Neural progenitor cell (in vitro differentiated cells): ENCODE measurements around the gene SLCO3A1.

Source experiments
- CTCF ChIP-seq: fragments of 200-600 bp; sonication (generic); IDR thresholded peaks from 2 replicates; pipeline ENCODE4 v1.5.1; 2017; ENCODE audit warnings: antibody characterized with exemption, mild to moderate bottlenecking
- EZH2 ChIP-seq: fragments of 200-600 bp; sonication (generic); IDR thresholded peaks from 2 replicates; pipeline ENCODE4 v1.6.1; 2017; ENCODE audit warnings: antibody characterized with exemption, mild to moderate bottlenecking, moderate library complexity
- EZH2phosphoT487 ChIP-seq: fragments of 200-600 bp; sonication (generic); IDR thresholded peaks from 2 replicates; pipeline ENCODE4 v1.6.1; 2017; ENCODE audit warnings: antibody characterized with exemption

GRCh38 chr15:92113832-92114231 is 260.3 kb downstream of the SLCO3A1 start:
- no peak for TF ChIP-seq CTCF
- TF ChIP-seq EZH2: no peak
- no peak for TF ChIP-seq EZH2phosphoT487
